Vagina (tissue), 2 donors: ENCODE data around the gene PSMB7. TPM values are rescaled to one million over a fixed set of nuclear protein-coding genes. Genes with fewer than 3 reads are reported as not detected.
A peak's percentile ranks its signal among the peaks of the same experiment; 100 is the strongest.

Experiments
- DNase-seq, 2 donors: peaks; one replicate each; pipeline ENCODE4 v3.0.0-alpha.2; 2017; ENCODE audit errors: extremely low spot score in 2 of 2
- H3K27ac ChIP-seq: fragments of 200-600 bp; sonication (generic); one replicate; pipeline ENCODE4 v1.5.1; 2019
- H3K27me3 ChIP-seq: fragments of 200-600 bp; sonication (generic); one replicate; pipeline ENCODE4 v1.5.1; 2019
- H3K36me3 ChIP-seq, 2 donors: fragments of 200-600 bp; sonication (generic); one replicate each; pipeline ENCODE4 v1.5.1; 2017 to 2019
- H3K4me1 ChIP-seq: fragments of 200-600 bp; sonication (generic); one replicate; pipeline ENCODE4 v1.5.1; 2019
- H3K4me3 ChIP-seq, 2 donors: fragments of 200-600 bp; sonication (generic); 1 replicate in 1 of 2; 2 replicates in 1 of 2; pipeline ENCODE4 v1.5.1; 2016 to 2019
- H3K9me3 ChIP-seq: fragments of 200-600 bp; sonication (generic); one replicate; pipeline ENCODE4 v1.5.1; 2019
- POLR2A ChIP-seq, 2 donors: fragments of 450-650 bp; IDR thresholded peaks; one replicate each; pipeline ENCODE4 v1.6.1; 2017; ENCODE audit warnings: antibody characterized with exemption in 2 of 2, mild to moderate bottlenecking in 2 of 2, moderate library complexity in 2 of 2
- POLR2AphosphoS5 ChIP-seq, 2 donors: sonication (generic); formaldehyde crosslinking; IDR thresholded peaks; one replicate each; pipeline ENCODE4 v1.9.0; 2017; ENCODE audit warnings: antibody characterized with exemption in 2 of 2, mild to moderate bottlenecking in 2 of 2, low read depth in 1 of 2; ENCODE audit not compliant: insufficient read depth in 1 of 2
- intact Hi-C: fragments of 100-400 bp; cut with DNase I; formaldehyde crosslinking; loops from one replicate; pipeline ENCODE4 v1.15.1; 2023
- total RNA-seq: library from RNA; depleted of rRNA; stranded (reverse); fragments of >200 nt; gene quantifications from one replicate; pipeline ENCODE4 v1.2.3, GENCODE V29; 2016
- TF ChIP-seq, protein P1 (sequence below), 3 experiments: fragments of 450-650 bp in 2 of 3; fragments of 200-600 bp in 1 of 3; sonication (generic) in 1 of 3; IDR thresholded peaks; one replicate each; pipeline ENCODE4 v1.5.1; 2017 to 2019; ENCODE audit warnings: antibody characterized with exemption in 3 of 3, mild to moderate bottlenecking in 2 of 3, moderate library complexity in 2 of 3

Gene PSMB7
- total RNA-seq, result 121 TPM

DNA sequence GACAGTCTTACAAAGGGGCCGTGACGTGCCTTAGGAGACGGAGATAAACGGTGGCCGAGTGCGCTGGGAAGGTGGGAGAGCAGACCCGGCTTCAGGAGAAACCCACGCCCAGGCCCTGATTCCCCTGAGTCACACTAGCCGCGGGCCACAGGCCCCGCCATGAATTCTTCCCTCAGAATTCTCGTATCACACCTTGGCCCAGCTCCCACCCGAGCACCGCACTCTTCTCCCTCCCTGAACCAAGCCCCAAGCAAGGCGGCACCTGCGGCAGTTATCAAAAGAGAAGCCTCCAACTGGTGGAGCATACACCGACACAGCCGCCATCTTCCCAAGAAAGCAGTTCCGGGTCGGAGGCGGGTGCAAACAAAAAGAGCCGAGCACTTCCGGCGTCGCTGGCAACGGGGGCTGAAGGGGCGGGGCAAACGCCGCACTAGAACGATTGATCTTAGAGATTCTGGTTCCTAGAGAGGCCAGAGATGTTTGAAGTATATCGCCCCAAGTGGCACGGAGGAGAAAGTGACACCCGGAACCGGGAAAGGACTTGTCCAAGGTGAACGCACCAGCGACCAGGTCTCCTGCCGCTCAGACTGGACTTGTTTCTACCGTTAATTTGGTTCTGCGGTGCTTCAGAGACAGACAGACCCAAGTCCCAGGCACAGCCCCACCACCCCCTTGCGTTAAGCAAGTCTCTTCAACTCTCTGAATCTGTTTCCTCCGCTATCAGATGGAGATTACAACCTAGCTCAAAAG lies at the start of gene PSMB7:
TSS of gene PSMB7 (minus strand) at position 341 of the 750 bp plus-strand sequence. CDS start at position 324, 17 bp downstream.
- H3K27me3 ChIP-seq, result no peaks in the 10 kb centered on the region
- TF ChIP-seq POLR2A (IDR thresholded peaks at IDR 0.05), result peak in 1 of 2 donors; percentile 14
- TF ChIP-seq POLR2AphosphoS5 (IDR thresholded peaks at IDR 0.05; ENCODE audit: insufficient read depth in 1 of 2, low read depth in 1 of 2), result peak; percentile 84 to 99
- TF ChIP-seq, protein P1, sequence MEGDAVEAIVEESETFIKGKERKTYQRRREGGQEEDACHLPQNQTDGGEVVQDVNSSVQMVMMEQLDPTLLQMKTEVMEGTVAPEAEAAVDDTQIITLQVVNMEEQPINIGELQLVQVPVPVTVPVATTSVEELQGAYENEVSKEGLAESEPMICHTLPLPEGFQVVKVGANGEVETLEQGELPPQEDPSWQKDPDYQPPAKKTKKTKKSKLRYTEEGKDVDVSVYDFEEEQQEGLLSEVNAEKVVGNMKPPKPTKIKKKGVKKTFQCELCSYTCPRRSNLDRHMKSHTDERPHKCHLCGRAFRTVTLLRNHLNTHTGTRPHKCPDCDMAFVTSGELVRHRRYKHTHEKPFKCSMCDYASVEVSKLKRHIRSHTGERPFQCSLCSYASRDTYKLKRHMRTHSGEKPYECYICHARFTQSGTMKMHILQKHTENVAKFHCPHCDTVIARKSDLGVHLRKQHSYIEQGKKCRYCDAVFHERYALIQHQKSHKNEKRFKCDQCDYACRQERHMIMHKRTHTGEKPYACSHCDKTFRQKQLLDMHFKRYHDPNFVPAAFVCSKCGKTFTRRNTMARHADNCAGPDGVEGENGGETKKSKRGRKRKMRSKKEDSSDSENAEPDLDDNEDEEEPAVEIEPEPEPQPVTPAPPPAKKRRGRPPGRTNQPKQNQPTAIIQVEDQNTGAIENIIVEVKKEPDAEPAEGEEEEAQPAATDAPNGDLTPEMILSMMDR (IDR thresholded peaks at IDR 0.05), result peak; percentile 55 to 91 (median 64)
- H3K4me1 ChIP-seq, result peaks cover 19% of the 10 kb centered on the region
- H3K4me3 ChIP-seq, result peak within 1 kb of the TSS; percentile 77 to 87
- intact Hi-C loops, result no loop called here
- no peaks in the 10 kb centered on the region for H3K9me3 ChIP-seq
- H3K36me3 ChIP-seq, result peaks cover 0 to 39% of the 10 kb centered on the region in 2 donors
- peak within 1 kb of the TSS; percentile 64 for H3K27ac ChIP-seq
- DNase-seq, result peak in 1 of 2 donors; percentile 94

DNA sequence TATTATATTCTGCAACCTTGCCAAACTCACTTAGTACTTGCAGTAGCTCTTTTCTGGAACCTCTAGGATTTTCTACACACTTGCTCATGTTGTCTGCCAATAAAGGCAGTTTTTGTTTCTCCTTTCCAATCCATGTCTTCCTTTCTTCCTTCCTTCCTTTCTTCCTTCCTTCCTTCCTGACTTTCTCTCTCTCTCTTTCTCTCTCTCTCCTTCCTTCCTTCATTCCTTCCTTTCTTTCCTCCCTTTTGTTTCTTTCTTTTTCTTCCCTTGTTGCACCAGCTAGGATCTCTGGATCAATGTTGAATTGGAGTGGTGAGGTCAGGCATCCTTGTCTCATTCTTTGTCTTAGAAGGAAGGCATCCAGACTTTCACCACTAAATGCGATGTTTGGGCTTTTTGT lies 47.5 kb upstream of the PSMB7 start:
- no peaks in the 10 kb centered on the region for H3K9me3 ChIP-seq
- TF ChIP-seq POLR2A (IDR thresholded peaks at IDR 0.05), result no peak
- no peak for TF ChIP-seq POLR2AphosphoS5 (IDR thresholded peaks at IDR 0.05; ENCODE audit: insufficient read depth in 1 of 2, low read depth in 1 of 2)
- TF ChIP-seq, protein P1 (IDR thresholded peaks at IDR 0.05), result no peak
- H3K4me1 ChIP-seq, result no peaks in the 10 kb centered on the region
- intact Hi-C loops, result no loop called here
- no peaks in the 10 kb centered on the region for H3K36me3 ChIP-seq
- no peaks in the 10 kb centered on the region for H3K27me3 ChIP-seq
- DNase-seq, result no peak
- H3K27ac ChIP-seq, result no peak overlapping the region
- no peak overlapping the region for H3K4me3 ChIP-seq

DNA sequence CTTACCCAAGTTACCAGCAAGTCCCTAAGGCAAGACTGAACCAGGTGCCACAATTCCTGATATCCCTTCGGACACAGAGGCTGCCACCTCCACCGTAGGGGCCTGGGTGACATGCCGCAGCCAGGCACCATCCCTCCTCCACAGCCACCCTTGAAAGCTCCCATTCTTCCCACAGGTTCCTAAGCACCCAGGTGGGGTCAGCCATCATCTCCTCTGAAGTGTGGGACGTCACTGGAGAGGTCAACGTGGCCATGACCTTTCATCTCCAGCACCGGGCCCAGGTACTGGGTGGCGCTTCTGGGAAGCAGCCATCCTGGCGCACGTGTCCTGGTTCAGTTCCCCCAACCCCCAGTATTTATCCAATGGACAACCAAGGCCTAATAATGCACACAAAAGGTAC lies 43.2 kb upstream of the PSMB7 start:
- intact Hi-C loops, result no loop called here
- peaks cover 3% of the 10 kb centered on the region for H3K4me1 ChIP-seq
- no peak overlapping the region for H3K4me3 ChIP-seq
- no peaks in the 10 kb centered on the region for H3K9me3 ChIP-seq
- no peaks in the 10 kb centered on the region for H3K27me3 ChIP-seq
- no peak for DNase-seq
- H3K27ac ChIP-seq, result no peak overlapping the region
- H3K36me3 ChIP-seq, result no peaks in the 10 kb centered on the region
- TF ChIP-seq, protein P1 (IDR thresholded peaks at IDR 0.05), result no peak
- TF ChIP-seq POLR2A (IDR thresholded peaks at IDR 0.05) (no peak), POLR2AphosphoS5 (IDR thresholded peaks at IDR 0.05; ENCODE audit: insufficient read depth in 1 of 2, low read depth in 1 of 2) (no peak)

DNA sequence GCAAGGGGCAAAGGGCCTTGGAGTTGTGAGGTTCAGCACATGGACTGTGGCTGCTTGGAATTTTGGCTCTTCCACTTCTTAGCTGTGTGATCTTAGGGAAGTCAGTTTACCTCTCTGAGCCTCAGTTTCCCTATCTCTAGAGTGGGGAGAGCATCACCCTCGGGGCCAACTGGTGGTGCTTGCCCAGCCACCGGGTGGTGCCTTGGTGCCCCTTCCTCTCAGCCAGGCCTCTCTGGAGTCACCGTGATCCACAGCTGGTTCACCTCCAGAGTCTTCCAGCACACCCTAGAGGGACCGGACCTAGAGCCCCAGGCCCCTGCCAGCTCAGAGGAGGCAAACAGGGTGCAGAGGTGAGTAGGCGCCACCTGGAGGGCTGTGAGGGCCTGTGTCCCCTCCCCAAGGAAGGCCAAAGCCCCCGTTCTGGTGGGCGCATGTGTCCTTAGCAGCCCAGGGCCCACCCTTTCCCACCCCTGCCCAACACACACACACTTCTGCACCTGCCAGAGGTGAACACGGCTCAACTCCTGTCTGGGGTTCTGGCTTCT lies 42.7 kb upstream of the PSMB7 start:
- TF ChIP-seq POLR2AphosphoS5 (IDR thresholded peaks at IDR 0.05; ENCODE audit: insufficient read depth in 1 of 2, low read depth in 1 of 2) (no peak), POLR2A (IDR thresholded peaks at IDR 0.05) (no peak)
- TF ChIP-seq, protein P1 (IDR thresholded peaks at IDR 0.05), result no peak
- Histone ChIP-seq H3K27ac (no peak overlapping the region), H3K9me3 (no peaks in the 10 kb centered on the region), H3K36me3 (no peaks in the 10 kb centered on the region), H3K27me3 (no peaks in the 10 kb centered on the region), H3K4me1 (peaks cover 6% of the 10 kb centered on the region), H3K4me3 (no peak overlapping the region)
- intact Hi-C loops, result no loop called here
- DNase-seq, result no peak
